HCT116 (cell line): ENCODE data around the gene AGBL1. TPM values are rescaled to one million over a fixed set of nuclear protein-coding genes. Genes with fewer than 3 reads are reported as not detected.

Experiments used
- ATAC-seq: fragments of 200-7000 bp; cut with Tn5 transposase; 2 replicates; pipeline ENCODE4 v1.9.1; 2020; ENCODE audit warnings: mild to moderate bottlenecking, moderate library complexity
- BruUV-seq: library from RNA; stranded (reverse); fragments of 400-500 nt; replicated peaks from 2 replicates; lab custom pipeline; 2021; lab: Mats Ljungman, UMichigan
- CTCF ChIA-PET: fragments of 300-600 bp; sonication (Branson Sonifier 250); formaldehyde crosslinking; loops from one replicate; lab custom pipeline; 2021; ENCODE audit warnings: antibody characterized with exemption; lab: Charles Lee
- POLR2A ChIA-PET: fragments of 300-600, 350-600 bp; sonication (Branson Sonifier 250); formaldehyde crosslinking; loops from one replicate; lab custom pipeline; 2021; ENCODE audit warnings: antibody characterized with exemption; lab: Charles Lee
- RAD21 ChIA-PET, 2 experiments: fragments of 300-600 bp; sonication (Branson Sonifier 250); formaldehyde crosslinking; loops; one replicate each; lab custom pipeline; 2023; ENCODE audit warnings: low total read pairs in 2 of 2; ENCODE audit not compliant: uncharacterized antibody in 2 of 2, unreplicated experiment in 2 of 2, low non-redundant PET in 1 of 2; lab: Charles Lee
- DNase-seq: peaks from one replicate; pipeline ENCODE4 v3.0.0-alpha.2; 2010; ENCODE audit warnings: low read depth, low spot score
- H2AFZ ChIP-seq: fragments of 200-600 bp; shearing (Covaris generic), sonication (generic); 2 replicates; pipeline ENCODE4 v1.6.1; 2017; ENCODE audit warnings: low read depth, mixed run types, mixed read lengths, antibody characterized with exemption, low read length; ENCODE audit not compliant: poor library complexity, severe bottlenecking
- H3K27ac ChIP-seq: 2 replicates; pipeline ENCODE4 v1.5.1; 2012; ENCODE audit warnings: low read depth, low read length
- H3K27me3 ChIP-seq: fragments of 200-600 bp; sonication (generic); 2 replicates; pipeline ENCODE4 v1.6.1; 2016; ENCODE audit warnings: mixed run types, low read length, mixed read lengths; ENCODE audit not compliant: insufficient read depth
- H3K36me3 ChIP-seq, 2 experiments: fragments of 200-500 bp in 1 of 2; fragments of 200-600 bp in 1 of 2; sonication (Bioruptor generic) in 1 of 2; sonication (generic) in 1 of 2; 2 replicates each; pipeline versions ENCODE4 v1.5.1 to v1.6.1; 2014 to 2016; ENCODE audit warnings: low read length in 2 of 2, inconsistent platforms in 1 of 2, mixed read lengths in 1 of 2, mixed run types in 1 of 2; ENCODE audit not compliant: insufficient read depth in 2 of 2, control insufficient read depth in 1 of 2
- H3K4me1 ChIP-seq, 2 experiments: fragments of 200-600 bp in 1 of 2; sonication (generic) in 1 of 2; 2 replicates each; pipeline versions ENCODE4 v1.5.1 to v1.6.1; 2012 to 2017; ENCODE audit warnings: low read length in 2 of 2, inconsistent platforms in 1 of 2, mild to moderate bottlenecking in 1 of 2, mixed read lengths in 1 of 2, mixed run types in 1 of 2, moderate library complexity in 1 of 2; ENCODE audit not compliant: insufficient read depth in 2 of 2, control insufficient read depth in 1 of 2
- H3K4me2 ChIP-seq: fragments of 200-600 bp; sonication (generic); 2 replicates; pipeline ENCODE4 v1.6.1; 2017; ENCODE audit warnings: mixed run types, low read length, mixed read lengths
- H3K4me3 ChIP-seq, 2 experiments: fragments of 200-600 bp in 1 of 2; sonication (generic) in 1 of 2; replicated peaks in 1 of 2; 2 replicates each; pipeline ENCODE4 v1.5.1; 2011 to 2016; ENCODE audit warnings: low read length in 2 of 2, control low read depth in 1 of 2, low read depth in 1 of 2, mild to moderate bottlenecking in 1 of 2, mixed read lengths in 1 of 2, mixed run types in 1 of 2
- H3K79me2 ChIP-seq: fragments of 200-600 bp; sonication (generic); 2 replicates; pipeline ENCODE4 v1.6.1; 2017; ENCODE audit warnings: mild to moderate bottlenecking, mixed run types, low read length, moderate library complexity, mixed read lengths; ENCODE audit not compliant: insufficient read depth
- H3K9ac ChIP-seq: fragments of 200-600 bp; sonication (generic); 2 replicates; pipeline ENCODE4 v1.6.1; 2016; ENCODE audit warnings: low read length, mixed read lengths
- H3K9me2 ChIP-seq: fragments of 200-600 bp; sonication (generic), shearing (Covaris generic); 2 replicates; pipeline ENCODE4 v1.6.1; 2017; ENCODE audit warnings: mixed run types, mild to moderate bottlenecking, moderate library complexity; ENCODE audit not compliant: insufficient read depth
- H3K9me3 ChIP-seq, 2 experiments: fragments of 200-500 bp in 1 of 2; fragments of 200-600 bp in 1 of 2; sonication (Bioruptor generic) in 1 of 2; sonication (generic) in 1 of 2; 2 replicates each; pipeline ENCODE4 v1.6.1; 2014 to 2017; ENCODE audit warnings: low read length in 2 of 2, mixed read lengths in 2 of 2, inconsistent platforms in 1 of 2, low read depth in 1 of 2, mild to moderate bottlenecking in 1 of 2, mixed run types in 1 of 2, moderate library complexity in 1 of 2; ENCODE audit not compliant: control insufficient read depth in 1 of 2, insufficient read depth in 1 of 2
- H4K20me1 ChIP-seq: fragments of 200-600 bp; sonication (generic), shearing (Covaris generic); 2 replicates; pipeline ENCODE4 v1.6.1; 2017; ENCODE audit warnings: mixed run types, mild to moderate bottlenecking, moderate library complexity; ENCODE audit not compliant: insufficient read depth
- CEBPB ChIP-seq: IDR thresholded peaks from 2 replicates; pipeline ENCODE4 v1.6.1; 2012; ENCODE audit warnings: low read depth
- EGR1 ChIP-seq: IDR thresholded peaks from 2 replicates; pipeline ENCODE4 v1.6.1; 2012; ENCODE audit warnings: low read depth
- EZH2 ChIP-seq: fragments of 200-600 bp; sonication (generic); IDR thresholded peaks from 2 replicates; pipeline ENCODE4 v1.6.1; 2017; ENCODE audit warnings: antibody characterized with exemption, mixed run types
- EZH2phosphoT487 ChIP-seq: fragments of 200-600 bp; IDR thresholded peaks from 2 replicates; pipeline ENCODE4 v1.6.1; 2018; ENCODE audit warnings: antibody characterized with exemption, borderline replicate concordance
- JUND ChIP-seq: IDR thresholded peaks from 2 replicates; pipeline ENCODE4 v1.6.1; 2012
- RAD21 ChIP-seq: IDR thresholded peaks from 2 replicates; pipeline ENCODE4 v1.6.1; 2012; ENCODE audit warnings: low read depth, mild to moderate bottlenecking
- ZFX ChIP-seq: fragments of 450-650 bp; IDR thresholded peaks from 2 replicates; pipeline ENCODE4 v1.6.1; 2017
- intact Hi-C: fragments of 100-400 bp; cut with micrococcal nuclease; formaldehyde crosslinking; loops from 2 replicates; pipeline ENCODE4 v1.10.0; 2022
- total RNA-seq: library from RNA; stranded (reverse); gene quantifications from one replicate; pipeline ENCODE4 v1.2.1, GENCODE V29; 2021; ENCODE audit not compliant: unreplicated experiment
- TF ChIP-seq, protein P1 (sequence below), 3 experiments: fragments of 200-600 bp in 1 of 3; sonication (generic) in 1 of 3; IDR thresholded peaks in 2 of 3; conservative IDR thresholded peaks in 1 of 3; 2 replicates each; pipeline ENCODE4 v1.5.1; 2012 to 2017; ENCODE audit warnings: low read depth in 2 of 3, low read length in 2 of 3, antibody characterized with exemption in 1 of 3, borderline replicate concordance in 1 of 3, control low read depth in 1 of 3, mild to moderate bottlenecking in 1 of 3, mixed read lengths in 1 of 3, mixed run types in 1 of 3, moderate library complexity in 1 of 3; ENCODE audit not compliant: insufficient read depth in 1 of 3
- TF ChIP-seq, protein P2 (sequence below): IDR thresholded peaks from 2 replicates; pipeline ENCODE4 v1.6.1; 2012; ENCODE audit warnings: low read depth

Gene AGBL1
- total RNA-seq, 1 experiment from 2014 or later: not detected

DNA sequence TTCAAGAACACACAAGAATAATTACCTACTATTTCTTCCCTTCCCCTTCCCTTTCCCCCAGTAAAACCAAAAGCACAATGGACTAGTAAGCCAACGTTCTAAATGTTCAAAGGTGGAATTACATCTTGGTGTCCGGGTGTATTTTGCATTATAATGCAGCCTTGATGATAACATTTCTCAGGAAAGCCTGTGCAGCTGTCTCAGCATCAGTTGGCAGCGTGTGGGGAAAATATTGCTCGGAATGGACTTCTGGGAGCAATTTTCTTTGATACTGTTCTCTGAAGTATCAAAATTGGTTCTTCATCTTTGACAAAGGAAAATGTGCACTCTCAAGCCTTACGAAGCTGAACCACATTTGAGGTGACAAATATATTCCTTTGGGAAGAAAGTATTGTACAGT lies 198.9 kb downstream of the AGBL1 start:
- Histone ChIP-seq H3K27me3 (no peaks in the 10 kb centered on the region), H3K4me2 (no peak overlapping the region), H3K9me3 (peaks cover 8 to 12% of the 10 kb centered on the region in 2 experiments; a peak in 2 of 4 replicates), H2AFZ (no peak overlapping the region), H3K79me2 (no peaks in the 10 kb centered on the region), H3K9ac (no peak overlapping the region), H4K20me1 (no peaks in the 10 kb centered on the region), H3K36me3 (no peaks in the 10 kb centered on the region), H3K4me3 (no peak overlapping the region), H3K4me1 (no peaks in the 10 kb centered on the region), H3K9me2 (no peaks in the 10 kb centered on the region), H3K27ac (no peak overlapping the region)
- ATAC-seq: no peak
- DNase-seq: no peak
- ChIA-PET CTCF (no interaction called here), POLR2A (no interaction called here), RAD21 (no interaction called here)
- no TSS peak for BruUV-seq
- no peak for TF ChIP-seq JUND
- TF ChIP-seq, protein P1, sequence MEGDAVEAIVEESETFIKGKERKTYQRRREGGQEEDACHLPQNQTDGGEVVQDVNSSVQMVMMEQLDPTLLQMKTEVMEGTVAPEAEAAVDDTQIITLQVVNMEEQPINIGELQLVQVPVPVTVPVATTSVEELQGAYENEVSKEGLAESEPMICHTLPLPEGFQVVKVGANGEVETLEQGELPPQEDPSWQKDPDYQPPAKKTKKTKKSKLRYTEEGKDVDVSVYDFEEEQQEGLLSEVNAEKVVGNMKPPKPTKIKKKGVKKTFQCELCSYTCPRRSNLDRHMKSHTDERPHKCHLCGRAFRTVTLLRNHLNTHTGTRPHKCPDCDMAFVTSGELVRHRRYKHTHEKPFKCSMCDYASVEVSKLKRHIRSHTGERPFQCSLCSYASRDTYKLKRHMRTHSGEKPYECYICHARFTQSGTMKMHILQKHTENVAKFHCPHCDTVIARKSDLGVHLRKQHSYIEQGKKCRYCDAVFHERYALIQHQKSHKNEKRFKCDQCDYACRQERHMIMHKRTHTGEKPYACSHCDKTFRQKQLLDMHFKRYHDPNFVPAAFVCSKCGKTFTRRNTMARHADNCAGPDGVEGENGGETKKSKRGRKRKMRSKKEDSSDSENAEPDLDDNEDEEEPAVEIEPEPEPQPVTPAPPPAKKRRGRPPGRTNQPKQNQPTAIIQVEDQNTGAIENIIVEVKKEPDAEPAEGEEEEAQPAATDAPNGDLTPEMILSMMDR (IDR thresholded peaks at IDR 0.05 in 2 of 3, conservative IDR thresholded peaks at IDR 0.05 in 1 of 3; ENCODE audit: borderline replicate concordance in 1 of 3, insufficient read depth in 1 of 3, low read depth in 2 of 3, low read length in 2 of 3): no peak
- no peak for TF ChIP-seq EZH2
- TF ChIP-seq EZH2phosphoT487: no peak
- intact Hi-C loops: no loop called here

DNA sequence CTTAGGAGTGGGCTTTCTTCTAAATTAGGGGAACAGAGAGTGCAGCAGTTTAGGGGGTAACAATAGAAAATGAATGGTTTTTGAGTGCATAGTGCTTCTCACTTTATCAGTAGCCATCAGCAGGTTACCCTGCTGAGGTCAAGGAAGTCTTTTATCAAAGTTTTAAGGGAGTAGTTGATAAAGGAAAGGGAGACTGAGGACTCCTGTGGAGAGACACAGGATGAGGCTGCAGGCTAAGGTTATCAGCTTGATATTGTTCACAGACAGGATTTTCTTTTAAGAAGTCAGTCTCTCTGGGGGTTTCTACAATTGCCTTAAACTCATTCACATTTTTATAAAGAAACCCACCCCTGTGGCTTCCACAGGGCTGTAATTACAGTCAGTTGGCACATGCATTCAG lies 205.0 kb downstream of the AGBL1 start:
- Histone ChIP-seq H3K9ac (no peak overlapping the region), H3K9me3 (peaks cover 3 to 6% of the 10 kb centered on the region in 2 experiments; a peak in 2 of 4 replicates), H3K4me3 (no peak overlapping the region), H3K27ac (no peak overlapping the region), H4K20me1 (no peaks in the 10 kb centered on the region), H3K36me3 (no peaks in the 10 kb centered on the region), H3K79me2 (no peaks in the 10 kb centered on the region), H3K4me1 (no peaks in the 10 kb centered on the region), H3K4me2 (no peak overlapping the region), H2AFZ (no peak overlapping the region), H3K9me2 (no peaks in the 10 kb centered on the region), H3K27me3 (no peaks in the 10 kb centered on the region)
- ChIA-PET POLR2A (no interaction called here), RAD21 (no interaction called here), CTCF (no interaction called here)
- no peak for ATAC-seq
- TF ChIP-seq, protein P2, sequence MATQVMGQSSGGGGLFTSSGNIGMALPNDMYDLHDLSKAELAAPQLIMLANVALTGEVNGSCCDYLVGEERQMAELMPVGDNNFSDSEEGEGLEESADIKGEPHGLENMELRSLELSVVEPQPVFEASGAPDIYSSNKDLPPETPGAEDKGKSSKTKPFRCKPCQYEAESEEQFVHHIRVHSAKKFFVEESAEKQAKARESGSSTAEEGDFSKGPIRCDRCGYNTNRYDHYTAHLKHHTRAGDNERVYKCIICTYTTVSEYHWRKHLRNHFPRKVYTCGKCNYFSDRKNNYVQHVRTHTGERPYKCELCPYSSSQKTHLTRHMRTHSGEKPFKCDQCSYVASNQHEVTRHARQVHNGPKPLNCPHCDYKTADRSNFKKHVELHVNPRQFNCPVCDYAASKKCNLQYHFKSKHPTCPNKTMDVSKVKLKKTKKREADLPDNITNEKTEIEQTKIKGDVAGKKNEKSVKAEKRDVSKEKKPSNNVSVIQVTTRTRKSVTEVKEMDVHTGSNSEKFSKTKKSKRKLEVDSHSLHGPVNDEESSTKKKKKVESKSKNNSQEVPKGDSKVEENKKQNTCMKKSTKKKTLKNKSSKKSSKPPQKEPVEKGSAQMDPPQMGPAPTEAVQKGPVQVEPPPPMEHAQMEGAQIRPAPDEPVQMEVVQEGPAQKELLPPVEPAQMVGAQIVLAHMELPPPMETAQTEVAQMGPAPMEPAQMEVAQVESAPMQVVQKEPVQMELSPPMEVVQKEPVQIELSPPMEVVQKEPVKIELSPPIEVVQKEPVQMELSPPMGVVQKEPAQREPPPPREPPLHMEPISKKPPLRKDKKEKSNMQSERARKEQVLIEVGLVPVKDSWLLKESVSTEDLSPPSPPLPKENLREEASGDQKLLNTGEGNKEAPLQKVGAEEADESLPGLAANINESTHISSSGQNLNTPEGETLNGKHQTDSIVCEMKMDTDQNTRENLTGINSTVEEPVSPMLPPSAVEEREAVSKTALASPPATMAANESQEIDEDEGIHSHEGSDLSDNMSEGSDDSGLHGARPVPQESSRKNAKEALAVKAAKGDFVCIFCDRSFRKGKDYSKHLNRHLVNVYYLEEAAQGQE: no peak
- TF ChIP-seq ZFX: no peak
- TF ChIP-seq CEBPB: no peak
- no peak for TF ChIP-seq EGR1
- TF ChIP-seq RAD21: no peak
- no peak for DNase-seq
- intact Hi-C loops: no loop called here
- no TSS peak for BruUV-seq
